ENCODE data around the gene TEKTIP1. TPM values are rescaled to one million over a fixed set of nuclear protein-coding genes. Genes with fewer than 3 reads are reported as not detected.
"Not testable (repeated sequence)": the region's sequence is repeated elsewhere in the genome, so short reads cannot be mapped to it uniquely, and the experiment has no call there.

Gene TEKTIP1
- total and polyA plus RNA-seq, 2 donors from 2014 or later: 1.2 to 9.2 TPM

DNA sequence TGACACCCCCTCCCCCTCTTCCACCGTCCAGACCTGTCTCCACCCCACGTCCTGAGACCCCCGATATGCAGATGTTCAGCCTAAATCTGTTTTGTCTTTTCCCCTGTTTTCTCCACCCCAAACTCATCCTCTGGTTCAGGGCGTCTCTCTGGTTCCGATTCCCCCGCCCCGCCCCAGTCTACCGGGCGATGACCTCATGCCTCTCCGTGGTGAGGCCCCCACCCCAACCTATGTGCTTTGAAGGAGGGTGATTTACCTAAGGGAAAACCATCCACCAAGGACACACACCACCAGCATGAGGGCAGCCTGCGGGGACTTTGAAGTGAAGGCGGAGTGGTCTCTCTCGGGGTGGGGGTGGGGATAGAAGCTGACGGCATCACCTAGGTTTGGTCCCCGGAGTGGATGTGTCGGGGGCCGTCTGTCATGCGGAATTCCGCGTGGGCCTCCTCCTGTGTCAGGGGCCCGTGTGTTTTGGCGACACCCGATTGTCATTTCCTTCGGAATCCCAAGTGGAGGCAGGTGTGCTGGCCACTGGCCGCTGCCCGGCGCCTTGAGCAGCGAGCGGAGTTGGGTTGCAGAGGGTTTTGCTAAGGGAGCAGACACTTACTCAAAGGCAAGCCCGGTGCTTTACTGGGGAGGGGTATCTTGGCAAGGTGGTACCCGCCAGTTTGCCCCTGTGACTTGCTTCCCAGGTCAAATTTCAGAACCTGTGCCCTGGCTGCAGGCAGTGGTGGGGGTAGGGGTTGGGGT is 31.4 kb upstream of the TEKTIP1 start:
- DNase-seq (peak in 4 of 5 donors; percentile 35 to 76 (median 56)), FAIRE-seq (no peak)
- Histone ChIP-seq H3K4me3 (ENCODE audit: low read length in 3 of 3) (peak overlapping the region; percentile 61 to 72 (median 69)), H3K4me1 (ENCODE audit: control insufficient read depth in 2 of 3, insufficient read depth in 2 of 3, low read depth in 1 of 3, low read length in 3 of 3) (peaks cover 0 to 6% (median under 1%) of the 10 kb centered on the region in 3 donors), H3K9ac (ENCODE audit: low read length in 3 of 3) (peak overlapping the region; percentile 39 to 85 (median 46)), H3K9me3 (ENCODE audit: control insufficient read depth in 2 of 3, insufficient read depth in 1 of 3, low read length in 3 of 3) (no peaks in the 10 kb centered on the region), H3K36me3 (ENCODE audit: control insufficient read depth in 2 of 3, insufficient read depth in 3 of 3, low read length in 3 of 3) (peaks cover 0 to 10% (median 0%) of the 10 kb centered on the region in 3 donors), H3K27me3 (ENCODE audit: control insufficient read depth, insufficient read depth, low read length) (no peaks in the 10 kb centered on the region), H3K27ac (ENCODE audit: low read depth in 2 of 2, low read length in 2 of 2) (peak overlapping the region in 1 of 2 donors; percentile 51)
- intact Hi-C loops (cut with DNase I): no loop called here
- TF ChIP-seq CTCF (IDR thresholded peaks at IDR 0.05; ENCODE audit: borderline replicate concordance, extremely low read depth, insufficient read depth): no peak

GRCh38 chr19:3508121-3508661 is 30.8 kb upstream of the TEKTIP1 start:
- DNase-seq; H3K9me3 ChIP-seq (ENCODE audit: control insufficient read depth in 2 of 3, insufficient read depth in 1 of 3, low read length in 3 of 3); intact Hi-C loops (cut with DNase I); H3K4me3 ChIP-seq (ENCODE audit: low read length in 3 of 3); FAIRE-seq; H3K36me3 ChIP-seq (ENCODE audit: control insufficient read depth in 2 of 3, insufficient read depth in 3 of 3, low read length in 3 of 3); H3K4me1 ChIP-seq (ENCODE audit: control insufficient read depth in 2 of 3, insufficient read depth in 2 of 3, low read depth in 1 of 3, low read length in 3 of 3); H3K27me3 ChIP-seq (ENCODE audit: control insufficient read depth, insufficient read depth, low read length); H3K9ac ChIP-seq (ENCODE audit: low read length in 3 of 3); H3K27ac ChIP-seq (ENCODE audit: low read depth in 2 of 2, low read length in 2 of 2): not testable (repeated sequence)

DNA sequence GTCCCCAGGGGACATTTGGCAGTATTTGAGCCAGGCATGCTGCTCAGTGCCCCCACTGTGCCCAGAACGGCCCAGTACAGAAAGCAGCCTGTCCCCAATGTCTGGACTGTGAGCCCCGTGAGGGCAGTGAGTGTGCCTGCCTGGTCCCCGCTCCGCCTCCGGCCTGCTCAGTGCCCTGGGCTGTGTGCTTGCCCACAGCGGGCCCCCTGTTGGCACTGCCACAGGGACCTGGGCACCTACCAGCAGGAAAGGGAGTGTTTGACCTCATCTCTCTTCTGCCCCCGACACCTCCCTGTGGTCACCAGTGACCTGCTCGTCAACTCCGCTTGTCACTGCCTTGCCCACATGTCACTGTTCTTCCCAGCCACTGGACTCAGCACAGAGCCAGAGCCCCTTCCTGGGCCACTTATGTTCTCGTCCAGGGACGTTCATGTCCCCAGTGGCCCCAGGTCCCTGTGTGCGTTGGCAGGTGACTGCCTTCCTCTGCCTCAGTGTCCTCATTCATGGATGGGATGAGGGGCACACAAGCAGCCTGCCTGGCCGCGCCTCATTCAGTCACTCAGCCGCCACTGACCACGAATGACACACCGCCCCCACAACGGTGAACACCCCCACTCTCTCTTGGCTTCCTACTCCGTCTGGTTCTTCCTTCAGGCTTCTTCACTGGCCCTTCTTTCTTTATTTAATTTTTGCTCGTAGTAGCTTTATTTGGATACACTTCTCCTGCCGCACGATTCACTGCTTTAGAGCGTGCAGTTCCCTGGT is 30.0 kb upstream of the TEKTIP1 start:
- Histone ChIP-seq H3K9ac (ENCODE audit: low read length in 3 of 3) (no peak overlapping the region), H3K9me3 (ENCODE audit: control insufficient read depth in 2 of 3, insufficient read depth in 1 of 3, low read length in 3 of 3) (no peaks in the 10 kb centered on the region), H3K27ac (ENCODE audit: low read depth in 2 of 2, low read length in 2 of 2) (no peak overlapping the region), H3K4me3 (ENCODE audit: low read length in 3 of 3) (no peak overlapping the region), H3K36me3 (ENCODE audit: control insufficient read depth in 2 of 3, insufficient read depth in 3 of 3, low read length in 3 of 3) (peaks cover 0 to 10% (median 0%) of the 10 kb centered on the region in 3 donors), H3K27me3 (ENCODE audit: control insufficient read depth, insufficient read depth, low read length) (no peaks in the 10 kb centered on the region), H3K4me1 (ENCODE audit: control insufficient read depth in 2 of 3, insufficient read depth in 2 of 3, low read depth in 1 of 3, low read length in 3 of 3) (peaks cover 0 to 12% (median 7%) of the 10 kb centered on the region in 3 donors)
- no peak for TF ChIP-seq CTCF (IDR thresholded peaks at IDR 0.05; ENCODE audit: borderline replicate concordance, extremely low read depth, insufficient read depth)
- intact Hi-C loops (cut with DNase I): no loop called here
- DNase-seq: no peak
- no peak for FAIRE-seq

DNA sequence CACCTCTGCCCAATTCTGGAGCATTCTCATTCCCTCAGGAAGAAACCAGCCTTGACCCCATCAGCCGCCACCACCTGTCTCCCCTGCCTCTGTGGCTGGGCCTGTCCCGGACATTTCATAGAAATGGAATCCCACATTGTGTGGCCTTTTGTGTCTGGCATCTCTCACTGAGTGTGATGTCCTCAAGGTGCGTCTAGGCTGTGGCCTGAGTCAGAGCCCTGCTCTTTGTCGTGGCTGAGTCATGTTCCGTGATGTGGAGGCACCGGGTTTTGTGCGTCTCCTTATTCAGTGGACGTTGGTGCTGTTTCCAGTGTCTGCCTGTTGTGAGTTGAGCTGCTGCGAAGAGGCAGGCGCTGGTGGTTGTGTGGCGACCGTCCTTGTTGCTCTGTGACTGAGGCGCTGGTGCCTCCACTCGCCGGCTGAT is 29.4 kb upstream of the TEKTIP1 start:
- H3K9me3 ChIP-seq (ENCODE audit: control insufficient read depth in 2 of 3, insufficient read depth in 1 of 3, low read length in 3 of 3): no peaks in the 10 kb centered on the region
- H3K4me1 ChIP-seq (ENCODE audit: control insufficient read depth in 2 of 3, insufficient read depth in 2 of 3, low read depth in 1 of 3, low read length in 3 of 3): peaks cover 0 to 12% (median 7%) of the 10 kb centered on the region in 3 donors
- no peaks in the 10 kb centered on the region for H3K27me3 ChIP-seq (ENCODE audit: control insufficient read depth, insufficient read depth, low read length)
- DNase-seq: no peak
- intact Hi-C loops (cut with DNase I): no loop called here
- TF ChIP-seq CTCF (IDR thresholded peaks at IDR 0.05; ENCODE audit: borderline replicate concordance, extremely low read depth, insufficient read depth): no peak
- no peak overlapping the region for H3K4me3 ChIP-seq (ENCODE audit: low read length in 3 of 3)
- H3K27ac ChIP-seq (ENCODE audit: low read depth in 2 of 2, low read length in 2 of 2): no peak overlapping the region
- FAIRE-seq: no peak
- no peak overlapping the region for H3K9ac ChIP-seq (ENCODE audit: low read length in 3 of 3)
- peaks cover 0 to 10% (median 0%) of the 10 kb centered on the region in 3 donors for H3K36me3 ChIP-seq (ENCODE audit: control insufficient read depth in 2 of 3, insufficient read depth in 3 of 3, low read length in 3 of 3)

All from kidney (tissue), 14 donors.